Measurements from ENCODE around the gene ITGB8.

The ITGB8 gene

DNA sequence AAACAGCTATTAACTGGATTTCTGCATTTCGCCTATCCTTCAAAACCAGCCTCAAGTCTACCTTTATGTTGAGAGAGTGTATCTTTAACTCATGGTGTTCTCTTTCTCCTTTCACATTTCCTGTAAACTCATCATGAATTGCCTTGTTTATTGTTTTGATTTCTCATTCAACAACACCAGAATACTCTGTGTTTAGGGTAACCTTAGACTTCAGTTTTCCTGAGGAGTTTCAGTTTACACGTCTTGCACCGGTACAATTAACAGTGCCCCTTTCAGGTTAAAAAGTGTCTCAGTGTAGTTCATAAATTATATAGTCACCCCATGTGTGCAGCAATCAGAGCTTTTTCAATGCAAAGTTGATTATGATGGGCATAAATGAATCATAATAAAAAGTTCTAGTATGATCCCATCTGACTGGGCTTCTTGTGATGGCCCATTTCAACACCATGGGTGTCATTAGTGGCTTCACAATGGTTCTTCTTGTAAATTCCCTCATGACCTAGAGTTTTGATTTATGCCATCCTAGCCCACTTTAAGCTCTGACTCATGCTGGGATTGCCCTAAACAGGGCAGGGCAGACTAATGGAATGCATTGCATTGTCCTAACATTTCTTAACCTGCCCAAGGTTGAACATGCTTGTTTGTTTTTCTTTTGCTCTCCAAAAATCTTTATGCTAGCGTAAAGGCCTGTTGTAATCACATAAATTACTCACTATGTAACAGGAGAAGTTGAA is 22.0 kb downstream of the ITGB8 start:
- Histone ChIP-seq H3K4me3 (ENCODE audit: low read length) (no peak overlapping the region), H3K27me3 (ENCODE audit: insufficient read depth, low read length, poor library complexity) (no peaks in the 10 kb centered on the region), H4K8ac (ENCODE audit: low read depth, low read length) (no peak overlapping the region), H3K36me3 (ENCODE audit: control insufficient read depth, insufficient read depth, low read length) (no peaks in the 10 kb centered on the region), H2BK5ac (ENCODE audit: low read length) (no peak overlapping the region), H4K5ac (ENCODE audit: low read length) (no peak overlapping the region), H3K9ac (ENCODE audit: low read length) (no peak overlapping the region), H2AK5ac (ENCODE audit: low read length) (no peak overlapping the region), H3K4me1 (ENCODE audit: control insufficient read depth, low read depth, low read length) (no peaks in the 10 kb centered on the region), H3K27ac (ENCODE audit: low read depth, low read length) (no peak overlapping the region), H3K18ac (ENCODE audit: low read length) (no peak overlapping the region), H3K4ac (ENCODE audit: low read depth, low read length) (no peak overlapping the region), H2BK15ac (replicated peaks; ENCODE audit: low read depth) (no peak overlapping the region), H3K4me2 (ENCODE audit: low read length) (no peak overlapping the region), H2BK120ac (ENCODE audit: low read depth, low read length) (no peak overlapping the region), H3K23ac (ENCODE audit: low read length) (no peak overlapping the region), H3K56ac (ENCODE audit: low read length) (no peak overlapping the region), H3K79me1 (ENCODE audit: low read length) (no peaks in the 10 kb centered on the region), H3K79me2 (ENCODE audit: control insufficient read depth, insufficient read depth, low read length) (no peaks in the 10 kb centered on the region)
- DNase-seq = peak; percentile 21
- no CpG with 5 or more reads among the region's 4 CpGs for WGBS (ENCODE audit: extremely low coverage, insufficient coverage, low lambda C conversion rate)

DNA sequence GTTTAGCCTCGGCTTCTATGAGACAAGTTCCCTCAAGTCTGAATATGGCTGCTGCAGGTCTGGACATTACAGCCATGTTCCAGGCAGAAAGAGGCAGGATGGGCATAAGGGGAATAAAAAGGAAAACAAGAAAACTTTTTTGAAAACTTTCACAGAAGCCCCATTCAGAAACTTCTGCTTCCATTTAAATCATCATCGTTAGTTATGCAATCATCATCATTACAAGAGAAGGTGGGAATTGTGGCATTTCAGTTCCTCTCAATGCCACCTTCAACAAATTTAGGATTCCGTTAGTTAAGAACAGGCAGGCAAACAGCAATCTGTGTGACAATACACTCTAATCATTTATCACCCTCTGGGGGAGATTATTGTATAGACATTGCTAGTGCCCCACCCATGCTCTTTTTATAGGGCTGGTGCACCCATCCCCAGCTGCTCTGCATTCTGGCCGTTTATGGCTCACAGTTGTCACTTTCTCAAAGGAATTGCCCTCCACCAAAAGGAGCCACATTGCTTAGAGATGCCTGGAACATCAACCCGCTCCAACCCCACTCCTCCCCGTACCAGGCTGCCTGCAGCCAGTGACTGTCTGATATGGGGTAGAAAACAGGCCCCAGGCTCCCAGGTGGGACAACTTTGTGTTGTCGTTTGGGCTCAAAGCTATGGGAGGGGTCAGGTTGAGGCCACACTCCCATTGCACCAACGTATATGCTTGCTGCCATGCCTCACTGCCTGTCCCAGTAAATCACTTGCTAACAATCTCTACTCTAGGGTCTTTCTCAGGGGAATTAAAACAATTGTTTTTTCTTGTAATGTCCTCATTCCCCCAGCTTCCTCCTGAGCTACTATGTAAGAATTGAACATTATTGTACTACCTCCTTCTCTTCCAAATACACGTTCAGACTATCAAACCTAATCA is 24.2 kb downstream of the ITGB8 start:
- Histone ChIP-seq H3K36me3 (ENCODE audit: control insufficient read depth, insufficient read depth, low read length) (no peaks in the 10 kb centered on the region), H3K27me3 (ENCODE audit: insufficient read depth, low read length, poor library complexity) (no peaks in the 10 kb centered on the region), H3K4ac (ENCODE audit: low read depth, low read length) (no peak overlapping the region), H3K23ac (ENCODE audit: low read length) (no peak overlapping the region), H3K27ac (ENCODE audit: low read depth, low read length) (no peak overlapping the region), H4K5ac (ENCODE audit: low read length) (no peak overlapping the region), H4K8ac (ENCODE audit: low read depth, low read length) (no peak overlapping the region), H3K4me2 (ENCODE audit: low read length) (no peak overlapping the region), H3K18ac (ENCODE audit: low read length) (no peak overlapping the region), H2BK120ac (ENCODE audit: low read depth, low read length) (no peak overlapping the region), H2BK5ac (ENCODE audit: low read length) (no peak overlapping the region), H3K79me2 (ENCODE audit: control insufficient read depth, insufficient read depth, low read length) (no peaks in the 10 kb centered on the region), H3K79me1 (ENCODE audit: low read length) (no peaks in the 10 kb centered on the region), H3K4me1 (ENCODE audit: control insufficient read depth, low read depth, low read length) (no peaks in the 10 kb centered on the region), H3K4me3 (ENCODE audit: low read length) (no peak overlapping the region), H3K9ac (ENCODE audit: low read length) (no peak overlapping the region), H2BK15ac (replicated peaks; ENCODE audit: low read depth) (no peak overlapping the region), H2AK5ac (ENCODE audit: low read length) (no peak overlapping the region), H3K56ac (ENCODE audit: low read length) (no peak overlapping the region)
- no peak for DNase-seq
- no CpG with 5 or more reads among the region's 9 CpGs for WGBS (ENCODE audit: extremely low coverage, insufficient coverage, low lambda C conversion rate)

DNA sequence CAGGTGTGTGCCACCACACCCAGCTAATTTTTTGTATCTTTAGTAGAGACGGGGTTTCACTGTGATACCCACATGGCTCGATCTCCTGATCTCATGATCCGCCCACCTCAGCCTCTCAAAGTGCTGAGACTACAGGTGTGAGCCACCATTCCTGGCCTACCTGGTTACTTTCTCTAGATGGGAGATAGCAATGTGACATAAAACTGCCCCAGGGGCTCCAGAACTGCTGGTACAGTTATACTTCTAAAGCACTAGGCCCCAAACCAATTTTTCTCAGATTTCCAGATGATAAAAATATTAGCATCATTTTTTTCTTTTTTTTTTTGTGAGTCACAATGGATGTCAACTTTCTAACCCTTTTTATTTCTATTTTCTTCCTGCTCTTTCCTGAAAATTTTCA is 27.4 kb downstream of the ITGB8 start:
- no CpG with 5 or more reads among the region's 3 CpGs for WGBS (ENCODE audit: extremely low coverage, insufficient coverage, low lambda C conversion rate)
- no peaks in the 10 kb centered on the region for H3K36me3 ChIP-seq (ENCODE audit: control insufficient read depth, insufficient read depth, low read length)

DNA sequence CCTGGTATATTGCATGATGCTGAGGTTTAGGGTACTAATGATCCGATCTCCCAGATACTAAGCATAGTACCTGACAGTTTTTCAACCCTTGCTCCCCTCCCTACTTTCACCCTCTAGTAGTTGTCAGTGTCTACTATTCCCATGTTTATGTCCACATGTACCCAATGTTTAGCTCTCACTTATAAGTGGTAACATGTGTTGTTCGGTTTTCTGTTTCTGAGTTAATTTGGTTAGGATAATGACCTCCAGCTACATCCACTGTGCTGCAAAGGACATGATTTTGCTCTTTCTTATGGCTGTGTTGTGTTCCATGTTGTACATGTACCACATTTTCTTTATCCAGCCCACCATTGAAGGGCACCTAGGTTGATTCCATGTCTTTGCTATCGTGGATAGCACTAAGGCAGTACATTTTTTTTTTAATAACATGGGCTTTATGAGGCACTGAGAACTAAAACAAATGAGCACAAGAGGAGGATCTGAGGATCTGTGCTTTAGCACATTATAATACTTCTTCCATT is 28.1 kb downstream of the ITGB8 start:
- Histone ChIP-seq H3K4ac (ENCODE audit: low read depth, low read length) (no peak overlapping the region), H2BK15ac (replicated peaks; ENCODE audit: low read depth) (no peak overlapping the region), H3K9ac (ENCODE audit: low read length) (no peak overlapping the region), H3K23ac (ENCODE audit: low read length) (no peak overlapping the region), H3K27me3 (ENCODE audit: insufficient read depth, low read length, poor library complexity) (no peaks in the 10 kb centered on the region), H2BK5ac (ENCODE audit: low read length) (no peak overlapping the region), H3K36me3 (ENCODE audit: control insufficient read depth, insufficient read depth, low read length) (no peaks in the 10 kb centered on the region), H3K4me1 (ENCODE audit: control insufficient read depth, low read depth, low read length) (no peaks in the 10 kb centered on the region), H3K79me2 (ENCODE audit: control insufficient read depth, insufficient read depth, low read length) (no peaks in the 10 kb centered on the region), H3K4me2 (ENCODE audit: low read length) (no peak overlapping the region), H3K79me1 (ENCODE audit: low read length) (no peaks in the 10 kb centered on the region), H3K4me3 (ENCODE audit: low read length) (no peak overlapping the region), H3K18ac (ENCODE audit: low read length) (no peak overlapping the region), H4K8ac (ENCODE audit: low read depth, low read length) (no peak overlapping the region), H3K56ac (ENCODE audit: low read length) (no peak overlapping the region), H2BK120ac (ENCODE audit: low read depth, low read length) (no peak overlapping the region), H3K27ac (ENCODE audit: low read depth, low read length) (no peak overlapping the region), H4K5ac (ENCODE audit: low read length) (no peak overlapping the region), H2AK5ac (ENCODE audit: low read length) (no peak overlapping the region)
- WGBS (ENCODE audit: extremely low coverage, insufficient coverage, low lambda C conversion rate) = no CpG with 5 or more reads among the region's 3 CpGs
- no peak for DNase-seq

More for the DNA sequence above, 27.4 kb downstream of the ITGB8 start:
- H3K79me2 ChIP-seq (ENCODE audit: control insufficient read depth, insufficient read depth, low read length) = no peaks in the 10 kb centered on the region
- no peaks in the 10 kb centered on the region for H3K27me3 ChIP-seq (ENCODE audit: insufficient read depth, low read length, poor library complexity)
- H3K56ac ChIP-seq (ENCODE audit: low read length) = no peak overlapping the region
- H3K4me3 ChIP-seq (ENCODE audit: low read length) = no peak overlapping the region
- H4K5ac ChIP-seq (ENCODE audit: low read length) = no peak overlapping the region
- H3K4me2 ChIP-seq (ENCODE audit: low read length) = no peak overlapping the region
- H3K4me1 ChIP-seq (ENCODE audit: control insufficient read depth, low read depth, low read length) = no peaks in the 10 kb centered on the region
- H4K8ac ChIP-seq (ENCODE audit: low read depth, low read length) = no peak overlapping the region
- no peak overlapping the region for H3K4ac ChIP-seq (ENCODE audit: low read depth, low read length)
- H3K18ac ChIP-seq (ENCODE audit: low read length) = no peak overlapping the region
- no peak overlapping the region for H3K23ac ChIP-seq (ENCODE audit: low read length)
- no peak overlapping the region for H2BK120ac ChIP-seq (ENCODE audit: low read depth, low read length)
- H2BK15ac ChIP-seq (replicated peaks; ENCODE audit: low read depth) = no peak overlapping the region
- no peak for DNase-seq
- H3K27ac ChIP-seq (ENCODE audit: low read depth, low read length) = no peak overlapping the region
- no peaks in the 10 kb centered on the region for H3K79me1 ChIP-seq (ENCODE audit: low read length)
- H2AK5ac ChIP-seq (ENCODE audit: low read length) = no peak overlapping the region
- no peak overlapping the region for H2BK5ac ChIP-seq (ENCODE audit: low read length)
- H3K9ac ChIP-seq (ENCODE audit: low read length) = no peak overlapping the region

DNA sequence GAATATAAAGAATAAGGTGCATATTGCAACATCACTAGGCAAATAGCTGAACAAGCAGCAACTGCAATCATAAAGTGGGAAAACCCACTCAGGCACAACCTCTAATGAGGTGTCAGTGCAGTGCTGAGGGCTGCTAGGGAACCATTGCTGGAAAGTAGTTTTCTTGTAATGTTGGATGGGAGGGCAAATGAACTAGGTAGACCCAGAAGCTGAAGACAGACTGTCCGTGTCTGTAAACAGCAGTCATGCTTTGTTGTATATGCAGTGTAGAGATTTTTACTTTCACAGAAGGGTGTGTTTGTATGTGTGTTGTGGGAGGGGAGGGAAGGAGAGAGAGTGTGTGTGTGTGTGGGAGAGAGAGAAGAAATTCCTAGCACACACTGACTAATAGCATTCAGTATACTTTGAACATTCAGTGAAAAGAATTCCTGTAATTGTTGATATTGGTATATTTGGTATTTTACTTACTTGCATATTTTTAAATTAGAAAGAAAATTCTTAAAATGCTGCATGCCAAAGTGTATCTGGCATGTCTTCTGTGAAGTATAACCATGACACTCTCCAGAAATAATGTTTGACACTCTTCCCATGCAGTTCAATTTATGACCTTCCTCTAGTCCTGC is 28.8 kb downstream of the ITGB8 start:
- WGBS (ENCODE audit: extremely low coverage, insufficient coverage, low lambda C conversion rate) = no CpG with 5 or more reads among the region's 1 CpG
- Histone ChIP-seq H3K23ac (ENCODE audit: low read length) (no peak overlapping the region), H3K79me2 (ENCODE audit: control insufficient read depth, insufficient read depth, low read length) (no peaks in the 10 kb centered on the region), H4K8ac (ENCODE audit: low read depth, low read length) (no peak overlapping the region), H3K79me1 (ENCODE audit: low read length) (no peaks in the 10 kb centered on the region), H3K56ac (ENCODE audit: low read length) (no peak overlapping the region), H3K27ac (ENCODE audit: low read depth, low read length) (no peak overlapping the region), H2BK15ac (replicated peaks; ENCODE audit: low read depth) (no peak overlapping the region), H2BK5ac (ENCODE audit: low read length) (no peak overlapping the region), H3K36me3 (ENCODE audit: control insufficient read depth, insufficient read depth, low read length) (no peaks in the 10 kb centered on the region), H2AK5ac (ENCODE audit: low read length) (no peak overlapping the region), H3K18ac (ENCODE audit: low read length) (no peak overlapping the region), H3K27me3 (ENCODE audit: insufficient read depth, low read length, poor library complexity) (no peaks in the 10 kb centered on the region), H3K4me3 (ENCODE audit: low read length) (no peak overlapping the region), H2BK120ac (ENCODE audit: low read depth, low read length) (no peak overlapping the region), H4K5ac (ENCODE audit: low read length) (no peak overlapping the region), H3K9ac (ENCODE audit: low read length) (no peak overlapping the region), H3K4me1 (ENCODE audit: control insufficient read depth, low read depth, low read length) (no peaks in the 10 kb centered on the region), H3K4me2 (ENCODE audit: low read length) (no peak overlapping the region), H3K4ac (ENCODE audit: low read depth, low read length) (no peak overlapping the region)
- no peak for DNase-seq
